ENCODE results near the gene ANGPT4.
"Not testable (repeated sequence)": the region's sequence is repeated elsewhere in the genome, so short reads cannot be mapped to it uniquely, and the experiment has no call there.

ANGPT4 gene

GRCh38 chr20:840858-841567, 75.1 kb downstream of the ANGPT4 start:
- DNase-seq: no peak

GRCh38 chr20:840503-840857, 75.7 kb downstream of the ANGPT4 start:
- DNase-seq: no peak

GRCh38 chr20:839626-840025, 76.5 kb downstream of the ANGPT4 start:
- DNase-seq: no peak

- DNase-seq: no peak
Measured at GRCh38 chr20:839015-839414, 77.1 kb downstream of the ANGPT4 start.

- DNase-seq: no peak
Measured at GRCh38 chr20:836190-836589, 79.9 kb downstream of the ANGPT4 start.

DNA sequence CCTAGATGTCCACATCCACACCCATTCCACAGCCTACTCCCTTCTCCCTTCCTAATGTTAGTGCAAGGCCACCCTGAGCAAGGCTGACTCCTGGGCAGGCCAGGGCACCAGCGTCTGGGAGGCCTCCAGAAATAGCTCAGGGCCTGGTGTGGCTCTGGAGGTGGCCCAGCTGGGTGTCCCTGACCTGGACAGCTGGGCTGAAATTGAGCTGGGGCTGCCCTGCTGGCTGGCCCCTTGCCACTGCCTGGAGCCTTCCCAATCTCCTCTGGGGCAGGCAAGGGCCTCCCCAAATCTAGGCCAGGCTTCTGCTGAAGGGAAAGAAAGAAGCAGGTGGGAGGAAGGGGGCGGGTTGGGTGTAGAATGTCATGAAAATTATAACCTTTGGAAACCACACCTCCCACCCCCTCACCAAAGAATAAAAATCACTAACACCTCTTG, 80.5 kb downstream of the ANGPT4 start:
- no peak for DNase-seq

DNA sequence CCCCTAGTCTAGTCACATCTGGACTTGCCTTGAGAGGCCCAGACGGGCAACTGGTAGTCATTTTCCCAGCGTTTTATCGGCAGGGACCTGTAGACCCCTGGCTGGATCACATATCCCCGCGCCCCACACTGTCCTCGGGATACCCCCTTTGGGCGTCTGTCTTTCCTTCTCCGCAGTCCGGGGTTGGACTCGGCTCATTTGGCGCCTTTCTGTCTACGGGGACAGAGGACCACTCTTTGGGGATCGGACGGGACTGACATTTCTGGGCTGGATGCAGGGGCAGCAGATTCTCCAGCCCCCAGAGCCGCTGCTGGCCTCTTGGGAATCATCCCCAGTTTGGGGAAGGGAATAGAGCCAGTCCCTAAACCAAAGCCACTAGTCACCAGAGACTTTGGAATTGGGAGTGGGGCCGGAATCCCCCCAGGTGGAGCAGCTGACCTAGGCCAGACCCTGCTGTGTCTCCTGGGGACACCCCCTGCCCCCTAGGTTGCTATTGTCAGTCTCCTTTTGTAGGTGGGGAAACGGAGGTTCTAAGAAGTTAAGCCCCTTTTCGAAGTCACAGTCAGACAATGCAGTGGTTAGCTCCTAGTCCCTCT, 81.9 kb downstream of the ANGPT4 start:
- no peak for DNase-seq

- peak; percentile 95 for DNase-seq
Measured at GRCh38 chr20:833450-834150, 82.5 kb downstream of the ANGPT4 start, which contains the start of gene FAM110A. TSS of gene FAM110A (plus strand) at chr20:833715. CDS start at chr20:844805, 11,090 bp downstream.

DNA sequence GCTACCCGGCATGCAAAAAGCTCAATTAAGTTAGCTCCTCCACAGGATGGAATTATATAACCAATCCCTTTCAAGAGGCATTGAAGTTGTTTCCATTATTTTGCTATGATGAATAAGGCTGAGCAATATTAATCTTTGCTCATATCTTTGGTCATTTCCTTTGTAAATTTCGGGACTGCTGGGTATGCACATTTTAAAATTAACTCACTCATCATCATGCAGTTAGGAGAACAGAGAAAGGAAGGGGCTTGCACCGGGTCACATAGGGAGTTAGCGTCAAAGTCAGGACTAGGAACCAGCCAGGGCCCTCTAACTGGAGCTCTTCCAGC, 83.0 kb downstream of the ANGPT4 start:
- no peak for DNase-seq

DNA sequence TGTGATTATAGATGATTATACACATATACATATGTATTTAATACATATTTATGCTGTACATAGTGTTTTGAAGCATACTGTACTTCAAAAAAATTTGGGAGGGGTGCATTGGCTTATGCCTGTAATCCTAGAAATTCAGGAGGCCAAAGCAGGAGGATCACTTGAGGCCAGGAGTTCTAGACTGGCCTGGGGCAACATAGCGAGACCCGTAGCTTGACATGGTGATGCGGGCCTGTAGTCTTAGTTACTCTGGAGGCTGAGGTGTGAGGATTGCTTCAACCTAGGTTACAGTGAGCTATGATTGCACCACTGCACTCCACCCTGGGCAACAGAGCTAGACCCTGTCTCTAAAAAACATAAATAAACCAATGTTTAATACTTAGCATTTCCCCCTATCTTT, 84.2 kb downstream of the ANGPT4 start:
- no peak for DNase-seq

DNA sequence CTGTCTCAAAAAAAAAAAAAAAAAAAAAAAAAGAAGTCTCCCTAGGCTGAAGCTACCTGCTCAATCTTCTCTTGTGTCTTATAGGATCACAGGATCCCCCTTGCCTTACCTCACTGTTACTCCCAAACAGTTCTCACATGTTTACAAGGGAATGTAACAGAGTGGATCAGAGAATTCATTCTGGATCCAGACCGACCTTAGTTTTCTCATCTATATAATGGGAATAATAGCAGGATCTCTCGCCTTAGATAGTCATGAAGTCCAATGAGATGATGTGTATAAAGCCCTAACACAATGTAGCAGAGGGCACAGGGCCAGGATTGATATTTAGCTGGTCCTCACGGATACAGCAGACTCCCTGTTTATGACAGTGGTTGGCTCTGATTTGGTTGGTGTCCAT, 84.9 kb downstream of the ANGPT4 start:
- no peak for DNase-seq

DNA sequence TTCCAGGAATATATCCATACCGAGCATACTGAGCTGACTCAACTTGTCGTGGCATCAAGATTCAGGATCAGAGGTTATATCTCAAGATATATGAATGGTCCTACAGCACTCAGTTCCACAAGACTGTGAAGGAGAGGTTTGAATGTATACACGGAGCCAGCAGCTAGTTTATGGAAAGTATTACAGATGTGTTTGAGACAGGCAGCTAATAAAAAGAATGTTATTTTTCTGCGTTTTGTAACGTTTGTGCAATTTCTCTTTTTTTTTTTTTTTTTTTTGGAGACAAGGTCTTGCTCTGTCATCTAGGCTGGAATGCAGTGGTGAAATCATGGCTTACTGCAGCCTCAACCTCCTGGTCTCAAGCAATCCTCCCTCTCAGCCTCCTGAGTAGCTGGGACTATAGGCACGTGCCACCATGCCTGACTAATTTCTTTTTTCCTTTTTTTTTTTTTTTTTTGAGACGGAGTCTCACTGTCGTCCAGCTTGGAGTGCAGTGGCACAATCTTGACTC, 86.1 kb downstream of the ANGPT4 start:
- no peak for DNase-seq

- DNase-seq: no peak
Measured at GRCh38 chr20:829551-829950, 86.6 kb downstream of the ANGPT4 start.

GRCh38 chr20:828987-829386, 87.1 kb downstream of the ANGPT4 start:
- DNase-seq: no peak

DNA sequence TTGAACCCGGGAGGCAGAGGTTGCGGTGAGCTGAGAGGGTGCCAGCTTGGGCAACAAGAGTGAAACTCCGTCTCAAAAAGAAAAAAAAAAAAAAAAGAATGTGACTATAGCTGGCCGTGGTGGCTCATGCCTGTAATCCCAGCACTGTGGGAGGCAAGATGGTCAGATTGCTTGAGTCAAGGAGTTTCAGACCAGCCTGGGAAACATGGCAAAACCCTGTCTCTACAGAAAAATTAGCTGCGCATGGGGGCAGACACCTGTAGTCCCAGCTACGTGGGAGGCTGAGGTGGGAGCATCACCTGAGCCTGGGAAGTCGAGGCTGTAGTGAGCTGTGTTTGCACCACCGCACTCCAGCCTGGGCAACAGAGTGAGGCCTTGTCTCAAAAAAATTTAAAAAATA, 88.2 kb downstream of the ANGPT4 start:
- not testable (repeated sequence) for DNase-seq

DNA sequence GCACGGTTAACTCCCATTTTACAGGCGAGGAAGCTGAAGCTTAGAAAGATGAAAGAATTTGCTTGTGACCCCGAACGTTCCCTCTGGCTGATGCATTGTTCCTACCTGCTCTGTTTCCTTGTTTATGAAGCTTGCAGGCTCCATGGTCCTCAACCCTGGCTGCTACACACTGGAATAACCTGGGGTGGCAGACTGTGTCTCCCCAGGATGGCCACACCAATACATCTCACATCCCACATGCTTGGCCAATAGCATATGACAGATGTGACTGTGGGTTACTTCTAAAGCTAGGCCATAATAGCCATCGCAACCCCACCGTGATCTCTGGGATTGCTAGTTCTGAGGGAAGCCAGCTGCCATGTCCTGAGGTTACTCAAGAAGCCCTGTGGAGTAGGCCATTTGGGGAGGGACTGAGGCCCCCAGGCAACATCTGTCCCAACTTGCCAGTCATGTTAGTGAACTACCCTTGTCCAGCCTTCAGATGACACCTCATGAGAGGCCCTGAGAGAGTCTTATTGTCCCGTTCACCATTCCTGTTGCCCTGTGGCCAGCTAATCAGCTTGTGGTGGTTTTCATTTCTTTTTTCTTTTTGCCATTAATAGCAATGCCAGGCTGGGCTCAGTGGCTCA, 89.3 kb downstream of the ANGPT4 start:
- no peak for DNase-seq

- DNase-seq: no peak
Measured at GRCh38 chr20:825710-826421, 90.3 kb downstream of the ANGPT4 start.

DNA sequence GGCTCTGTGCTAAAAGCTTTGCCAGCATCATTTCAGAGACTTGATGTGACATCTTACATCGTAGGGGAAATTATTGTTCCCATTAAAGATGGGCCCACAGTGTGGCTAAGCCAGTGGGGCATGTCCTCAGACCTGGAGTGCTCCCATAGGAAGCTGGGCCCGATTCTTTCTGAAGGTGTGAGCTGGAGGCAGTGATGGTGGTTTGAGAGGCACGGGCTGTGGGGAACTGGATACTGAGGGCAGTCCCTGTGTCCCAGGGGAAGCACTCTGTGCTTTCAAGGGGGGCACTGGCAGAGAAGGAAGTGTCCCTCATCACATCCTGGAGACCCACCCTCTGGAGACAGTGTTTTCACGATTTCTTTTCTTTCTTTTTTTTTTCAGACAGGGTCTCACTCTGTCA, 91.2 kb downstream of the ANGPT4 start:
- DNase-seq: no peak

DNA sequence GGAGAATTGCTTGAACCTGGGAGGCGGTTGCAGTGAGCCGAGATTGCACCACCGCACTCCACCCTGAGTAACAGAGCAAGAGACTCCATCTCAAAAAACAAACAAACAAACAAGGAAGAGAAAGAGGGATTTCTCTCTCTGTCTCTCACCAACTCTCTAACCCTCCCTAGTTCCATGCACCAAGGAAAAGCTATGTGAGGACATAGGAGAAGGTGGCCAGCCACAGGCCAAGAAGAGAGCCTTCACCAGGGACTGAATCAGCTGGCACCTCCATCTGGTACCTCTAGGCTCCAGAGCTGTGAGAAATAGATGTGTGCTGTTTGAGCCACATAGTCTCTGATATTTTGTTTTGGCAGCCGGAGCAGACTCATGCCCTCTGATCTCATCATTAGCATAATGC, 91.6 kb downstream of the ANGPT4 start:
- no peak for DNase-seq

- no peak for DNase-seq
Measured at GRCh38 chr20:823574-823902, 92.6 kb downstream of the ANGPT4 start.

GRCh38 chr20:822651-823573, 93.2 kb downstream of the ANGPT4 start:
- no peak for DNase-seq

DNA sequence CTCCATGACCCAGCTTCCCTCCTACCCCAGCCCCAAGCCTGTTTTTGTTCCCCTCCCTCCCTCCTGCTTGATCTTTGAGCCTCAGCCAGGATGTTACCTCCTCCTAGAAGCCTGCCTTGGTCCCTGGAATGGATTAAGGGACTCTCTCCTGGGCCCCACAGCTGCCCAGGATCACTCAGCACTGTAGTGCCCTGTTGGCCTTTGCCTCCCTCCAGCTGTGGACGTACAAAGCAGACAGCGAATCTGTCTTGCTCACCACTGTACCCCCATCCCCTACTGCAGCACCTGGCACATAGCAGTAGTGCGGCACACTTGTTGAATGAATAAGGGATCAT, 94.4 kb downstream of the ANGPT4 start:
- DNase-seq: no peak

Measured in NCI-H1105 (cell line).